ENCODE data around the gene RNF111. TPM values are rescaled to one million over a fixed set of nuclear protein-coding genes. Genes with fewer than 3 reads are reported as not detected.

Gene RNF111
- polyA plus RNA-seq, 1 experiment: 28.7 TPM

DNA sequence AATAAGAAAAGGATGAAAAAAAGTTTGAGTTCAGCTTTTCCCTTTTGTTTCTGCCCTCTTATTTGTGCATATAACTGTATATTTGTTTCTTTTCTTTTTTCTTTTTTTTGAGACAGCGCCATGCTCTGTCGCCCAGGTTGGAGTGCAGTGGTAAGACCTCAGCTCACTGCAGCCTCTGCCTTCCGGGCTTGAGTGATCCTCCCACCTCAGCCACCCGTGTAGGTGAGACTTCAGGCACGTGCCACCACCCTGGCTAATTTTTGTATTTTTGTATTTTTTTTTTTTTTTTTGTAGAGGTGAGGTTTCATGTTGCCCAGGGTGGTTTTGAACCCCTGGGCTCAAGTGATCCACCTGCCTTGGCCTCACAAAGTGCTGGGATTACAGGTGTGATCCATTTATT, 31.4 kb downstream of the RNF111 start:
- no peak overlapping the region for H3K4me3 ChIP-seq (ENCODE audit: low read depth, low read length)
- TF ChIP-seq CTCF (IDR thresholded peaks at IDR 0.05; ENCODE audit: insufficient read depth, low read depth, low read length): no peak
- H3K36me3 ChIP-seq (ENCODE audit: control insufficient read depth, insufficient read depth, low read length): no peaks in the 10 kb centered on the region
- DNase-seq (ENCODE audit: low read depth): no peak
- POLR2A ChIA-PET: no interaction called here
- no peaks in the 10 kb centered on the region for H3K27me3 ChIP-seq (ENCODE audit: control insufficient read depth, insufficient read depth, low read length)
- CTCF ChIA-PET: interaction anchor here (1.0 to 1.1 kb wide), 2 partner anchors 10 to 15 kb away, joined by 3 read pairs; no protein-coding TSS in a partner anchor

DNA sequence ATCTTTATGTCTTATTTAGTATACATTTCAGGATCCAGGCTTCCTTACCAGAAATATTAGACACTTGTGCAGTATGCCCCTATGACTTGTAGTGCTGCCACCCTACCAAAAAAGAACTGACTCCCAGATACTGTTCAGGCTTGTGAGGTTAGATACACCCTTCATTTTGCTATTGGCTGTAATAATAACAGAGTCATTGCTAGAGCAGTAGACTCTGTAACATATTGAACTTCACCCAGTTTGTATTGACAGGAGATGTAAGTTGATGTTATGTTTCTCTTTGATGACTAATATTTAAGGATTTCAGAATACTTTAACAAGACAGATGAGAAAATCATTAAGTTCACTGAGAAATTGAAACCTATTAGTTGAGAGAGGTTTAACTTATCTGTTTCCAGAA, 32.9 kb downstream of the RNF111 start:
- CTCF ChIA-PET: no interaction called here
- TF ChIP-seq CTCF (IDR thresholded peaks at IDR 0.05; ENCODE audit: insufficient read depth, low read depth, low read length): no peak
- Histone ChIP-seq H3K27me3 (ENCODE audit: control insufficient read depth, insufficient read depth, low read length) (no peaks in the 10 kb centered on the region), H3K4me3 (ENCODE audit: low read depth, low read length) (no peak overlapping the region), H3K36me3 (ENCODE audit: control insufficient read depth, insufficient read depth, low read length) (no peaks in the 10 kb centered on the region)
- DNase-seq (ENCODE audit: low read depth): no peak
- POLR2A ChIA-PET: no interaction called here

DNA sequence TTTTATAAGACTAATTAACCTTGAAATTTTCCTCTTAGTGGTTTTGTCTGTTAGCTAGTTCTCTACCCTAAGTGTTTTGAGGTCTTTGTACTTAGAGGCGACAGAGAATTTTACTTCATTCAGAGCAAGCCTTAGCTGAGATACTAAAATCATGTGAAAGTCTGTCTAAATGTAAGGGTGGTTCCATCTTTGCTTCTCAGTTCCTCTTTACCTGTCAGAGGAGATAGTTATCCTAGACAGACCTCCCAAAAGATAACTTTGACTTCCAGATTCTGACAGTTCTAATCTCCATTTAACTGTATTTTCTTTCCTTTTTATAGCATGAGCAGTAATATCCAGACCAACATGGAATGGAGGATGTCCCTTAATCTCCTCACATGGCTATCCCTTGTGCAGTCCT, 34.7 kb downstream of the RNF111 start:
- H3K4me3 ChIP-seq (ENCODE audit: low read depth, low read length): no peak overlapping the region
- DNase-seq (ENCODE audit: low read depth): no peak
- ChIA-PET POLR2A (no interaction called here), CTCF (no interaction called here)
- no peaks in the 10 kb centered on the region for H3K36me3 ChIP-seq (ENCODE audit: control insufficient read depth, insufficient read depth, low read length)
- no peaks in the 10 kb centered on the region for H3K27me3 ChIP-seq (ENCODE audit: control insufficient read depth, insufficient read depth, low read length)
- no peak for TF ChIP-seq CTCF (IDR thresholded peaks at IDR 0.05; ENCODE audit: insufficient read depth, low read depth, low read length)

DNA sequence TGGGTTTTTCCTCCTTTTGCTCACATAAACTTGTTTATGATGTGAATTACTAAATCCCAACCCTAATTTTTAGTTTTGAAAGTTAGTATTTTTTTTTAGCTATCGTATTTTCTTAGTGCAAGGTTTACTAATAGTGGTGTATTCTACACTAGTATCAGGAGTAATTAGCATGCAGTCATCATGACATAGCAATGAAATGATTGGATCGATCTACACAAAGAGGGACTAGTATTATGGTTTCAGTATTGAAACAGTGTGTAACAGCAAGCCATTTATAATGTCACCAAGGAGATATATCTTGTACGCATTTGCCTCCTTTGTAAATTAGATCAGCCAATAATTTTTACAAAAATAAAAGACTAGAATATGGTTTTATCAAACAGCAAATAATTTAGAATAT, 38.7 kb downstream of the RNF111 start:
- H3K4me3 ChIP-seq (ENCODE audit: low read depth, low read length): no peak overlapping the region
- CTCF ChIA-PET: no interaction called here
- H3K27me3 ChIP-seq (ENCODE audit: control insufficient read depth, insufficient read depth, low read length): no peaks in the 10 kb centered on the region
- DNase-seq (ENCODE audit: low read depth): no peak
- TF ChIP-seq CTCF (IDR thresholded peaks at IDR 0.05; ENCODE audit: insufficient read depth, low read depth, low read length): no peak
- POLR2A ChIA-PET: no interaction called here
- peaks cover 2% of the 10 kb centered on the region; the same call in 1 of the 2 replicates for H3K36me3 ChIP-seq (ENCODE audit: control insufficient read depth, insufficient read depth, low read length)

GRCh38 chr15:59028387-59028955, 41.0 kb downstream of the RNF111 start:
- POLR2A ChIA-PET: no interaction called here
- H3K4me3 ChIP-seq (ENCODE audit: low read depth, low read length): no peak overlapping the region
- CTCF ChIA-PET: interaction anchor here (1.0 to 1.6 kb wide), 2 partner anchors 10 to 37 kb away, joined by 3 to 4 read pairs; no protein-coding TSS in a partner anchor

More at GRCh38 chr15:59028387-59028955, 41.0 kb downstream of the RNF111 start:
- peaks cover 2% of the 10 kb centered on the region for H3K36me3 ChIP-seq (ENCODE audit: control insufficient read depth, insufficient read depth, low read length)
- no peak for TF ChIP-seq CTCF (IDR thresholded peaks at IDR 0.05; ENCODE audit: insufficient read depth, low read depth, low read length)
- no peak for DNase-seq (ENCODE audit: low read depth)
- H3K27me3 ChIP-seq (ENCODE audit: control insufficient read depth, insufficient read depth, low read length): no peaks in the 10 kb centered on the region

Data from BJ (cell line).